B cell (primary cell): Measurements from ENCODE around the gene COL5A1. TPM values are rescaled to one million over a fixed set of nuclear protein-coding genes. Genes with fewer than 3 reads are reported as not detected.

Experiments
- ATAC-seq: fragments of 200-7000 bp; cut with Tn5 transposase; one replicate; pipeline ENCODE4 v1.10.0; 2021; ENCODE audit warnings: low read depth, mild to moderate bottlenecking, moderate number of reproducible peaks, moderate library complexity
- CTCF ChIA-PET: fragments of 350-600 bp; sonication (Branson Sonifier 250); formaldehyde crosslinking; loops from one replicate; lab custom pipeline; 2021; ENCODE audit warnings: antibody characterized with exemption, inconsistent platforms; lab: Charles Lee
- POLR2A ChIA-PET: fragments of 350-600 bp; sonication (Branson Sonifier 250); formaldehyde crosslinking; loops from one replicate; lab custom pipeline; 2021; ENCODE audit warnings: antibody characterized with exemption; lab: Charles Lee
- DNase-seq: peaks from one replicate; pipeline ENCODE4 v3.0.0; 2013
- H2AFZ ChIP-seq: 2 replicates; pipeline ENCODE4 v1.6.1; 2012; ENCODE audit warnings: mild to moderate bottlenecking, low read depth, low read length; ENCODE audit not compliant: insufficient read depth, poor library complexity, severe bottlenecking
- H3K27ac ChIP-seq, 2 donors: 1 replicate in 1 of 2; 2 replicates in 1 of 2; pipeline ENCODE4 v1.5.1; 2012 to 2013; ENCODE audit warnings: low read length in 2 of 2, mild to moderate bottlenecking in 2 of 2, moderate library complexity in 1 of 2
- H3K27me3 ChIP-seq, 4 experiments: fragments of 200-600 bp in 1 of 4; sonication (generic) in 1 of 4; replicated peaks in 1 of 4; 1 replicate in 2 of 4; 2 replicates in 2 of 4; pipeline versions ENCODE4 v1.6.1 to v1.7.0; 2013 to 2016; ENCODE audit warnings: low read length in 3 of 4, mild to moderate bottlenecking in 2 of 4, mixed read lengths in 1 of 4, moderate library complexity in 1 of 4; ENCODE audit not compliant: insufficient read depth in 4 of 4, control insufficient read depth in 3 of 4; ENCODE audit errors: control extremely low read depth in 1 of 4
- H3K36me3 ChIP-seq, 2 experiments: replicated peaks in 1 of 2; 1 replicate in 1 of 2; 2 replicates in 1 of 2; pipeline versions ENCODE4 v1.6.1 to v1.7.1; 2013; ENCODE audit warnings: low read length in 1 of 2; ENCODE audit not compliant: insufficient read depth in 2 of 2, control insufficient read depth in 1 of 2; ENCODE audit errors: control extremely low read depth in 1 of 2, extremely low read depth in 1 of 2
- H3K4me1 ChIP-seq, 2 donors: fragments of 200-600 bp in 1 of 2; sonication (generic) in 1 of 2; 1 replicate in 1 of 2; 2 replicates in 1 of 2; pipeline versions ENCODE4 v1.5.1 to v1.6.1; 2013 to 2017; ENCODE audit warnings: low read length in 2 of 2; ENCODE audit not compliant: control insufficient read depth in 2 of 2, insufficient read depth in 2 of 2
- H3K4me2 ChIP-seq: replicated peaks from 2 replicates; pipeline ENCODE3; 2012; ENCODE audit warnings: mild to moderate bottlenecking, low read depth, low read length; ENCODE audit not compliant: poor library complexity, severe bottlenecking
- H3K4me3 ChIP-seq, 5 experiments: fragments of 200-600 bp in 1 of 5; sonication (generic) in 1 of 5; 1 replicate in 3 of 5; 2 replicates in 2 of 5; pipeline versions ENCODE4 v1.5.1 to v1.7.0; 2011 to 2016; ENCODE audit warnings: low read length in 4 of 5, mild to moderate bottlenecking in 4 of 5, low read depth in 2 of 5, control low read depth in 1 of 5, moderate library complexity in 1 of 5; ENCODE audit not compliant: insufficient read depth in 1 of 5; ENCODE audit errors: control extremely low read depth in 1 of 5, extremely low read depth in 1 of 5
- H3K79me2 ChIP-seq: fragments of 200-600 bp; sonication (generic); one replicate; pipeline ENCODE4 v1.6.0; 2016; ENCODE audit warnings: low read length; ENCODE audit not compliant: control insufficient read depth, insufficient read depth
- H3K9ac ChIP-seq: fragments of 200-600 bp; sonication (generic); 2 replicates; pipeline ENCODE4 v1.6.1; 2017; ENCODE audit warnings: mild to moderate bottlenecking, low read length, moderate library complexity
- H3K9me3 ChIP-seq, 3 donors: one replicate each; pipeline versions ENCODE4 v1.6.1 to v1.7.1; 2013; ENCODE audit warnings: low read length in 2 of 3; ENCODE audit not compliant: control insufficient read depth in 2 of 3, insufficient read depth in 1 of 3; ENCODE audit errors: control extremely low read depth in 1 of 3
- H4K20me1 ChIP-seq: 2 replicates; pipeline ENCODE4 v1.6.0; 2012; ENCODE audit warnings: mild to moderate bottlenecking, low read length; ENCODE audit not compliant: insufficient read depth, control insufficient read depth, poor library complexity, severe bottlenecking
- H3K27ac Mint-ChIP-seq: one replicate; pipeline ENCODE4 v1.8.0; 2021; ENCODE audit warnings: mixed read lengths
- H3K27me3 Mint-ChIP-seq: one replicate; pipeline ENCODE4 v1.8.0; 2021; ENCODE audit warnings: mixed read lengths
- H3K4me1 Mint-ChIP-seq: one replicate; pipeline ENCODE4 v1.8.0; 2021; ENCODE audit warnings: mixed read lengths
- H3K4me3 Mint-ChIP-seq: one replicate; pipeline ENCODE4 v1.8.0; 2021; ENCODE audit warnings: mixed read lengths
- H3K9me3 Mint-ChIP-seq: one replicate; pipeline ENCODE4 v1.8.0; 2022; ENCODE audit warnings: mixed read lengths; ENCODE audit not compliant: insufficient read depth
- CTCF ChIP-seq: fragments of 200-600 bp; IDR thresholded peaks from one replicate; pipeline ENCODE4 v1.8.0; 2022; ENCODE audit warnings: antibody characterized with exemption, mild to moderate bottlenecking
- EZH2 ChIP-seq: IDR thresholded peaks from 2 replicates; pipeline ENCODE4 v1.6.1; 2012; ENCODE audit warnings: borderline replicate concordance, low read depth, mild to moderate bottlenecking, moderate library complexity, low read length; ENCODE audit not compliant: insufficient read depth, poor library complexity, severe bottlenecking
- WGBS: methylation state at CpG from one replicate; pipeline ENCODE4 v1.1.5; 2013; ENCODE audit warnings: missing lambda C conversion rate; ENCODE audit not compliant: insufficient coverage; 5-methylcytosine and 5-hydroxymethylcytosine counted together
- intact Hi-C: fragments of 100-400 bp; cut with micrococcal nuclease; formaldehyde crosslinking; loops from one replicate; pipeline ENCODE4 v1.10.0; 2022
- polyA plus RNA-seq: library from polyadenylated mRNA; depleted of rRNA; stranded (reverse); fragments of >200 nt; gene quantifications from 2 replicates; pipeline ENCODE4 v1.2.3, GENCODE V29; 2012
- total RNA-seq, 2 donors: library from RNA; stranded (reverse); fragments of 120-200 nt in 1 of 2; gene quantifications; 1 replicate in 1 of 2; 2 replicates in 1 of 2; pipeline versions ENCODE4 v1.2.3 to v1.2.4, GENCODE V29; 2013 to 2022

COL5A1 gene
- total and polyA plus RNA-seq, 2 donors (not counting 1 experiment from before 2014, with no cell fraction given) = 0.06 TPM; not detected in 1

- TF ChIP-seq CTCF (no peak), EZH2 (no peak)
- no peak overlapping the region for H3K4me3 Mint-ChIP-seq
- intact Hi-C loops = no loop called here
- H3K9me3 ChIP-seq = no peaks in the 10 kb centered on the region
- no peak overlapping the region for H3K4me2 ChIP-seq
- no peaks in the 10 kb centered on the region for H3K4me1 ChIP-seq
- H3K36me3 ChIP-seq = no peaks in the 10 kb centered on the region
- H3K79me2 ChIP-seq = no peaks in the 10 kb centered on the region
- no peak overlapping the region for H3K4me3 ChIP-seq
- H2AFZ ChIP-seq = no peak overlapping the region
- H4K20me1 ChIP-seq = no peaks in the 10 kb centered on the region
- H3K27me3 Mint-ChIP-seq = no peaks in the 10 kb centered on the region
- no peak overlapping the region for H3K27ac ChIP-seq
- CTCF ChIA-PET = no interaction called here
- DNase-seq = no peak
- no peak overlapping the region for H3K9ac ChIP-seq
- 72% methylated on average over 4 of the region's 10 CpGs for WGBS
- ATAC-seq = no peak
- H3K27ac Mint-ChIP-seq = no peak overlapping the region
- H3K27me3 ChIP-seq = no peaks in the 10 kb centered on the region
- POLR2A ChIA-PET = no interaction called here
- H3K9me3 Mint-ChIP-seq = no peaks in the 10 kb centered on the region
- H3K4me1 Mint-ChIP-seq = no peaks in the 10 kb centered on the region
Observed at GRCh38 chr9:134825025-134825424, 183.4 kb downstream of the COL5A1 start.

- TF ChIP-seq EZH2 (no peak), CTCF (no peak)
- Histone ChIP-seq H3K4me3 (no peak overlapping the region), H2AFZ (no peak overlapping the region), H3K27ac (no peak overlapping the region), H3K4me1 (no peaks in the 10 kb centered on the region), H3K79me2 (no peaks in the 10 kb centered on the region), H3K4me2 (no peak overlapping the region), H3K36me3 (no peaks in the 10 kb centered on the region), H3K9ac (no peak overlapping the region), H3K9me3 (no peaks in the 10 kb centered on the region), H4K20me1 (no peaks in the 10 kb centered on the region), H3K27me3 (no peaks in the 10 kb centered on the region)
- 83% methylated on average over 21 of the region's 21 CpGs for WGBS
- no peaks in the 10 kb centered on the region for H3K4me1 Mint-ChIP-seq
- ChIA-PET POLR2A (no interaction called here), CTCF (no interaction called here)
- ATAC-seq (no peak), DNase-seq (no peak)
- intact Hi-C loops = no loop called here
- H3K27ac Mint-ChIP-seq = no peak overlapping the region
- H3K9me3 Mint-ChIP-seq = no peaks in the 10 kb centered on the region
- no peak overlapping the region for H3K4me3 Mint-ChIP-seq
- no peaks in the 10 kb centered on the region for H3K27me3 Mint-ChIP-seq
Observed at GRCh38 chr9:134826336-134827285, 185.0 kb downstream of the COL5A1 start.
